Measurements from ENCODE around the gene LAMTOR3. TPM values are rescaled to one million over a fixed set of nuclear protein-coding genes. Genes with fewer than 3 reads are reported as not detected.

The LAMTOR3 gene
- total and polyA plus RNA-seq, 2 donors (not counting 3 experiments of a cell fraction or from before 2014, with no cell fraction given): 25.3 to 31.0 TPM

- Histone ChIP-seq H3K9me1 (replicated peaks; ENCODE audit: control insufficient read depth, extremely low read depth, insufficient read depth, low read length) (no peaks in the 10 kb centered on the region), H3K9me3 (replicated peaks; ENCODE audit: control insufficient read depth, insufficient read depth, low read length) (no peaks in the 10 kb centered on the region), H3K36me3 (ENCODE audit: control insufficient read depth in 2 of 2, extremely low read depth in 1 of 2, insufficient read depth in 2 of 2, low read length in 2 of 2) (no peaks in the 10 kb centered on the region), H3K4me3 (replicated peaks in 1 of 3; ENCODE audit: insufficient read depth in 1 of 3, low read depth in 1 of 3, low read length in 3 of 3) (no peak overlapping the region), H3K27ac (ENCODE audit: insufficient read depth, low read depth, low read length) (no peak overlapping the region), H3K79me2 (ENCODE audit: control insufficient read depth, insufficient read depth, low read length) (no peaks in the 10 kb centered on the region), H2AFZ (ENCODE audit: low read depth, low read length) (no peak overlapping the region), H4K20me1 (replicated peaks; ENCODE audit: control insufficient read depth, extremely low read depth, insufficient read depth, low read length) (no peaks in the 10 kb centered on the region), H3K4me2 (ENCODE audit: insufficient read depth, low read length) (no peak overlapping the region), H3K4me1 (ENCODE audit: control insufficient read depth, extremely low read depth, insufficient read depth, low read length) (no peaks in the 10 kb centered on the region), H3K9ac (replicated peaks; ENCODE audit: extremely low read depth, insufficient read depth, low read length) (no peak overlapping the region), H3K27me3 (ENCODE audit: control insufficient read depth in 2 of 2, insufficient read depth in 2 of 2, low read length in 2 of 2) (no peaks in the 10 kb centered on the region)
- DNase-seq (ENCODE audit: low read depth, low spot score) (no peak), FAIRE-seq (no peak)
- intact Hi-C loops (cut with micrococcal nuclease) (no loop called here), dilution Hi-C loops (cut with MboI; ENCODE audit: extremely low pct_ligation_motif_present, low sequenced_read_pairs) (no loop called here)
- BruUV-seq (replicated peaks): no TSS peak
- no peak for TF ChIP-seq JUN (IDR thresholded peaks at IDR 0.05; ENCODE audit: borderline replicate concordance, insufficient read depth, insufficient read length, low read depth)
- no peak for TF ChIP-seq CTCF (IDR thresholded peaks at IDR 0.05; ENCODE audit: extremely low read depth in 1 of 2, insufficient read depth in 1 of 2, low read depth in 1 of 2, low read length in 2 of 2)
- no peak for TF ChIP-seq GATA2 (IDR thresholded peaks at IDR 0.05; ENCODE audit: insufficient read depth, insufficient read length, low read depth, low read length)
- TF ChIP-seq POLR2A (IDR thresholded peaks at IDR 0.05; ENCODE audit: low read depth, low read length): no peak
- TF ChIP-seq POLR2AphosphoS5 (IDR thresholded peaks at IDR 0.05; ENCODE audit: insufficient read depth, low read depth, low read length): no peak
- no peak for TF ChIP-seq FOS (IDR thresholded peaks at IDR 0.05; ENCODE audit: borderline replicate concordance, insufficient read depth, low read length)
- no peak for TF ChIP-seq MYC (IDR thresholded peaks at IDR 0.05; ENCODE audit: low read depth, low read length)
- no peak for TF ChIP-seq EZH2 (IDR thresholded peaks at IDR 0.05; ENCODE audit: borderline replicate concordance, low read depth, low read length, severe bottlenecking)
- no peak for TF ChIP-seq MAX (IDR thresholded peaks at IDR 0.05; ENCODE audit: insufficient read depth, insufficient read length)
- ChIA-PET CTCF (no interaction called here), POLR2A (no interaction called here)
These were observed 47.3 kb downstream of the LAMTOR3 start for GRCh38 chr4:99846891-99847290.
